ENCODE measurements around the gene PASK. TPM values are rescaled to one million over a fixed set of nuclear protein-coding genes. Genes with fewer than 3 reads are reported as not detected.
"Not testable (repeated sequence)": the region's sequence is repeated elsewhere in the genome, so short reads cannot be mapped to it uniquely, and the experiment has no call there.

The PASK gene
- total RNA-seq, 5 donors from 2014 or later (not counting 1 experiment from before 2014, with no cell fraction given), result 80.5 to 272 (median 167) TPM

- peaks cover 58 to 75% (median 68%) of the 10 kb centered on the region in 3 donors for H3K4me1 Mint-ChIP-seq
- H3K27me3 Mint-ChIP-seq; DNase-seq; H3K27ac ChIP-seq (ENCODE audit: low read length); H3K4me3 Mint-ChIP-seq; H3K27me3 ChIP-seq (replicated peaks in 1 of 2; ENCODE audit: control insufficient read depth in 2 of 2, extremely low read depth in 1 of 2, insufficient read depth in 2 of 2, low read length in 1 of 2); H3K9me3 ChIP-seq; POLR2A ChIA-PET; H3K9me3 Mint-ChIP-seq; ATAC-seq (replicated peaks in 1 of 4); H3K4me3 ChIP-seq (ENCODE audit: control insufficient read depth in 1 of 2, extremely low read depth in 1 of 2, low read length in 1 of 2): not testable (repeated sequence)
- Histone ChIP-seq H3K4me1 (ENCODE audit: control insufficient read depth in 1 of 2, extremely low read depth in 1 of 2, insufficient read depth in 2 of 2, low read length in 2 of 2) (peaks cover 37 to 43% of the 10 kb centered on the region in 2 experiments), H3K36me3 (ENCODE audit: control insufficient read depth in 2 of 2, extremely low read depth in 1 of 2, insufficient read depth in 1 of 2, low read length in 1 of 2) (peaks cover 13 to 92% of the 10 kb centered on the region in 2 donors)
- H3K36me3 Mint-ChIP-seq, result peaks cover 56% of the 10 kb centered on the region
- H3K27ac Mint-ChIP-seq, result peak overlapping the region in 1 of 2 donors; percentile 73
- CTCF ChIA-PET, result interaction anchor here in 1 of 2 donors (0.5 kb wide), 1 partner anchor 535 kb away, joined by 3 read pairs; no protein-coding TSS in a partner anchor
- WGBS (ENCODE audit: insufficient coverage), result 82% methylated on average over 3 of the region's 10 CpGs
These were observed 56.0 kb downstream of the PASK start for GRCh38 chr2:241093133-241093781.

- H3K4me1 Mint-ChIP-seq, result peaks cover 52 to 72% (median 67%) of the 10 kb centered on the region in 3 donors
- H3K4me1 ChIP-seq (ENCODE audit: control insufficient read depth in 1 of 2, extremely low read depth in 1 of 2, insufficient read depth in 2 of 2, low read length in 2 of 2), result peaks cover 31 to 43% of the 10 kb centered on the region in 2 experiments
- 76% methylated on average over 2 of the region's 8 CpGs for WGBS (ENCODE audit: insufficient coverage)
- no peaks in the 10 kb centered on the region for H3K27me3 ChIP-seq (replicated peaks in 1 of 2; ENCODE audit: control insufficient read depth in 2 of 2, extremely low read depth in 1 of 2, insufficient read depth in 2 of 2, low read length in 1 of 2)
- no peaks in the 10 kb centered on the region for H3K27me3 Mint-ChIP-seq
- peaks cover 59% of the 10 kb centered on the region for H3K36me3 Mint-ChIP-seq
- peak overlapping the region in 1 of 2 donors; percentile 73 for H3K27ac Mint-ChIP-seq
- CTCF ChIA-PET, result interaction anchor here in 1 of 2 donors (0.5 kb wide), 1 partner anchor 536 kb away, joined by 3 read pairs; no protein-coding TSS in a partner anchor
- no peaks in the 10 kb centered on the region for H3K9me3 Mint-ChIP-seq
- no peak overlapping the region for H3K4me3 Mint-ChIP-seq
- ATAC-seq (replicated peaks in 1 of 4) (no peak), DNase-seq (no peak)
- H3K9me3 ChIP-seq, result no peaks in the 10 kb centered on the region
- POLR2A ChIA-PET, result no interaction called here
- no peak overlapping the region for H3K4me3 ChIP-seq (ENCODE audit: control insufficient read depth in 1 of 2, extremely low read depth in 1 of 2, low read length in 1 of 2)
- H3K27ac ChIP-seq (ENCODE audit: low read length), result no peak overlapping the region
- peaks cover 19 to 93% of the 10 kb centered on the region in 2 donors for H3K36me3 ChIP-seq (ENCODE audit: control insufficient read depth in 2 of 2, extremely low read depth in 1 of 2, insufficient read depth in 1 of 2, low read length in 1 of 2)
These were observed 56.6 kb downstream of the PASK start for GRCh38 chr2:241092677-241093076.

- Histone ChIP-seq H3K9me3 (no peaks in the 10 kb centered on the region), H3K27ac (ENCODE audit: low read length) (no peak overlapping the region), H3K36me3 (ENCODE audit: control insufficient read depth in 2 of 2, extremely low read depth in 1 of 2, insufficient read depth in 1 of 2, low read length in 1 of 2) (peaks cover 22 to 93% of the 10 kb centered on the region in 2 donors), H3K27me3 (replicated peaks in 1 of 2; ENCODE audit: control insufficient read depth in 2 of 2, extremely low read depth in 1 of 2, insufficient read depth in 2 of 2, low read length in 1 of 2) (no peaks in the 10 kb centered on the region), H3K4me1 (ENCODE audit: control insufficient read depth in 1 of 2, extremely low read depth in 1 of 2, insufficient read depth in 2 of 2, low read length in 2 of 2) (peaks cover 27 to 40% of the 10 kb centered on the region in 2 experiments), H3K4me3 (ENCODE audit: control insufficient read depth in 1 of 2, extremely low read depth in 1 of 2, low read length in 1 of 2) (no peak overlapping the region)
- Mint-ChIP-seq H3K4me1 (peaks cover 44 to 64% (median 59%) of the 10 kb centered on the region in 3 donors), H3K9me3 (no peaks in the 10 kb centered on the region), H3K27me3 (no peaks in the 10 kb centered on the region), H3K36me3 (peaks cover 58% of the 10 kb centered on the region), H3K4me3 (no peak overlapping the region), H3K27ac (peak overlapping the region in 1 of 2 donors; percentile 64)
- DNase-seq (no peak), ATAC-seq (replicated peaks in 1 of 4) (no peak)
- ChIA-PET POLR2A (no interaction called here), CTCF (no interaction called here)
- 96% methylated on average over 22 of the region's 22 CpGs for WGBS (ENCODE audit: insufficient coverage)
These were observed 57.4 kb downstream of the PASK start for GRCh38 chr2:241091734-241092445.

- CTCF ChIA-PET, result no interaction called here
- WGBS (ENCODE audit: insufficient coverage), result 94% methylated on average over 7 of the region's 10 CpGs
These were observed 58.1 kb downstream of the PASK start for GRCh38 chr2:241091201-241091600.

GRCh38 chr2:241088791-241089732 lies 60.2 kb downstream of the PASK start:
- peak; percentile 39 to 72 (median 60) for ATAC-seq (replicated peaks in 1 of 4)
- H3K4me3 ChIP-seq (ENCODE audit: control insufficient read depth in 1 of 2, extremely low read depth in 1 of 2, low read length in 1 of 2), result no peak overlapping the region
- Mint-ChIP-seq H3K4me1 (peaks cover 20 to 38% (median 33%) of the 10 kb centered on the region in 3 donors), H3K27ac (peak overlapping the region; percentile 39 to 80), H3K4me3 (no peak overlapping the region), H3K27me3 (no peaks in the 10 kb centered on the region), H3K36me3 (peaks cover 63% of the 10 kb centered on the region), H3K9me3 (peaks cover 3 to 6% (median 6%) of the 10 kb centered on the region in 3 donors)
- peak in 2 of 35 experiments; percentile 12 to 23 for DNase-seq
- H3K27me3 ChIP-seq (replicated peaks in 1 of 2; ENCODE audit: control insufficient read depth in 2 of 2, extremely low read depth in 1 of 2, insufficient read depth in 2 of 2, low read length in 1 of 2), result no peaks in the 10 kb centered on the region
- H3K36me3 ChIP-seq (ENCODE audit: control insufficient read depth in 2 of 2, extremely low read depth in 1 of 2, insufficient read depth in 1 of 2, low read length in 1 of 2), result peaks cover 22 to 78% of the 10 kb centered on the region in 2 donors
- H3K9me3 ChIP-seq, result no peaks in the 10 kb centered on the region
- CTCF ChIA-PET, result interaction anchor here in 1 of 2 donors (0.6 kb wide), 1 partner anchor 16 kb away, joined by 4 read pairs; no protein-coding TSS in a partner anchor
- WGBS (ENCODE audit: insufficient coverage), result 86% methylated on average over 15 of the region's 20 CpGs
- H3K27ac ChIP-seq (ENCODE audit: low read length), result no peak overlapping the region
- H3K4me1 ChIP-seq (ENCODE audit: control insufficient read depth in 1 of 2, extremely low read depth in 1 of 2, insufficient read depth in 2 of 2, low read length in 2 of 2), result peaks cover 9 to 16% of the 10 kb centered on the region in 2 experiments
- POLR2A ChIA-PET, result no interaction called here

More at GRCh38 chr2:241091201-241091600, 58.1 kb downstream of the PASK start:
- Histone ChIP-seq H3K4me1 (ENCODE audit: control insufficient read depth in 1 of 2, extremely low read depth in 1 of 2, insufficient read depth in 2 of 2, low read length in 2 of 2) (peaks cover 23 to 37% of the 10 kb centered on the region in 2 experiments), H3K36me3 (ENCODE audit: control insufficient read depth in 2 of 2, extremely low read depth in 1 of 2, insufficient read depth in 1 of 2, low read length in 1 of 2) (peaks cover 22 to 93% of the 10 kb centered on the region in 2 donors), H3K9me3 (no peaks in the 10 kb centered on the region), H3K4me3 (ENCODE audit: control insufficient read depth in 1 of 2, extremely low read depth in 1 of 2, low read length in 1 of 2) (no peak overlapping the region), H3K27me3 (replicated peaks in 1 of 2; ENCODE audit: control insufficient read depth in 2 of 2, extremely low read depth in 1 of 2, insufficient read depth in 2 of 2, low read length in 1 of 2) (no peaks in the 10 kb centered on the region), H3K27ac (ENCODE audit: low read length) (no peak overlapping the region)
- no peak for ATAC-seq (replicated peaks in 1 of 4)
- no peak overlapping the region for H3K4me3 Mint-ChIP-seq
- POLR2A ChIA-PET, result no interaction called here
- H3K9me3 Mint-ChIP-seq, result no peaks in the 10 kb centered on the region
- DNase-seq, result peak in 1 of 35 experiments; percentile 8
- no peaks in the 10 kb centered on the region for H3K27me3 Mint-ChIP-seq
- peak overlapping the region; percentile 68 to 69 for H3K27ac Mint-ChIP-seq
- peaks cover 37 to 57% (median 52%) of the 10 kb centered on the region in 3 donors for H3K4me1 Mint-ChIP-seq
- peaks cover 60% of the 10 kb centered on the region for H3K36me3 Mint-ChIP-seq

GRCh38 chr2:241088376-241088775 lies 60.9 kb downstream of the PASK start:
- Histone ChIP-seq H3K4me1 (ENCODE audit: control insufficient read depth in 1 of 2, extremely low read depth in 1 of 2, insufficient read depth in 2 of 2, low read length in 2 of 2) (peaks cover 9 to 13% of the 10 kb centered on the region in 2 experiments), H3K9me3 (no peaks in the 10 kb centered on the region), H3K27ac (ENCODE audit: low read length) (no peak overlapping the region), H3K4me3 (ENCODE audit: control insufficient read depth in 1 of 2, extremely low read depth in 1 of 2, low read length in 1 of 2) (no peak overlapping the region), H3K27me3 (replicated peaks in 1 of 2; ENCODE audit: control insufficient read depth in 2 of 2, extremely low read depth in 1 of 2, insufficient read depth in 2 of 2, low read length in 1 of 2) (no peaks in the 10 kb centered on the region), H3K36me3 (ENCODE audit: control insufficient read depth in 2 of 2, extremely low read depth in 1 of 2, insufficient read depth in 1 of 2, low read length in 1 of 2) (peaks cover 22 to 71% of the 10 kb centered on the region in 2 donors)
- WGBS (ENCODE audit: insufficient coverage), result 78% methylated on average over 8 of the region's 8 CpGs
- no peaks in the 10 kb centered on the region for H3K27me3 Mint-ChIP-seq
- peaks cover 21 to 34% (median 29%) of the 10 kb centered on the region in 3 donors for H3K4me1 Mint-ChIP-seq
- H3K36me3 Mint-ChIP-seq, result peaks cover 63% of the 10 kb centered on the region
- ChIA-PET CTCF (no interaction called here), POLR2A (no interaction called here)
- peaks cover 3 to 6% (median 6%) of the 10 kb centered on the region in 3 donors for H3K9me3 Mint-ChIP-seq
- no peak overlapping the region for H3K4me3 Mint-ChIP-seq
- ATAC-seq (replicated peaks in 1 of 4), result no peak
- H3K27ac Mint-ChIP-seq, result peak overlapping the region in 1 of 2 donors; percentile 79
- DNase-seq, result no peak

All from T-cell (primary cell).